Inferior parietal cortex (tissue), 1 donor: ENCODE data around the gene TMEM247.
"Not testable (repeated sequence)": the region's sequence is repeated elsewhere in the genome, so short reads cannot be mapped to it uniquely, and the experiment has no call there.

Experiments used
- DNase-seq: peaks from one replicate; pipeline ENCODE4 v3.0.0-alpha.2; 2016; ENCODE audit errors: extremely low spot score

TMEM247 gene

DNA sequence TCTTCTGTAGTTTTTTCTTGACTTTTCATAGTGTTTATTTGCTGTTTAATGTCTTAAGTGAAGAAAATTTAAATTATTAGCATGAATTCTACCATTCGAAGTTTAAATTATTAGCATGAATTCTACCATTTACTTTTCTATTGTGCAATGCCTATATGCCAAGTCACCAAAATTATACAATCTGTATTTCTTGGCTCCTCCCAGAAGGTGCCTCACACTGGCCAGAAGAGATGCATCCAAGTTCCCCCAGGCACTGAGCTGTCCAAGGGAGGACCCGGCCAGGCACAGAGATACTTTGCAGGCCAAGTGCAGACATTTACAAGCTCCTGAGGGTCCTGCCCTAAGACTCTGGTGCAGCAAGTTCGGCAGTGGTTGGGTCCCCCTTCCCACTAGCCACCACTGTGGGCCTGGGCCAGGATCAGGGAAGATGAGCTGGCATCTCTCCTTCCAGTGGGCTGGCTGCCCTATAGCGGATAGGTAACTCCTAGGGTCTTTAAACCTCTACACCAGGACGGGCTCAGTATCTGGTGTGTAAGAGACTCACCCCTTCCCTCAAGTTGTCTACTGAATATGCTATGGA is 31.3 kb downstream of the TMEM247 start:
- no peak for DNase-seq

DNA sequence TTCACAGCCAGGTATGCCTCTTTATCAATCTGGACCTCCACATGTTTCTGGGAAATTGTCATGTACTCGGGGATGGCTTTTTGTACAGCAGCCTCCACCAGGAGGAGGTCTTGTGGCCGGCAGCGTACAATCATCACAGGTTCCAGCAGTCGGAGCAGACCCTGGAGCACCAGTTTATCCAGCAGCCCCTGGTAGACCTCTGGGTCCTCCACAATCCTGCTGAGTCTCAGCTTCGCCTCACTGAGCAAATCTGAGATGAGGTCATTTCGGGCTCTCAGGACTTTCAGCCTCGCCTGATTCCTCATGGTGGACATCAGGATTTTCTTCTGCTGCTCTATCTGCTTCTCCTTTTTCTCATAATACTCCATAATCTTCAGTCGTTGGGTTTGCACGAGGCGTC is 32.8 kb downstream of the TMEM247 start:
- no peak for DNase-seq

DNA sequence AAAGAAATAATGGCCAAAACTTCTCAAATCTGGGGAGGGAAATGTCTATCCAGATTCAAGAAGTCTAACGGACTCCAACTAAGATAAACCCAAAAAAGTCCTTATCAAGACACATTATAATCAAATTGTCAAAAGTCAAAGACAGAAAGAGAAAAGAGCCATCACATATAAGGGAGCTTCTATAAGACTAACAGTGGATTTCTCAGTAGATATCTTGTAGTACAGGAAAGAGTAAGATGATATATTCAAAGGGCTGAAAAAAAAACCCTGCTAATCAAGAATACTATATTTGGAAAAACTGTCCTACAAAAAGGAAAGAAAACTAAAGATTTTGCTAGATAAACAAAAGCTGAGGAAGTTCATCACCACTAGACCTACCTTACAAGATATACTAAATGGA is 35.4 kb downstream of the TMEM247 start:
- no peak for DNase-seq

DNA sequence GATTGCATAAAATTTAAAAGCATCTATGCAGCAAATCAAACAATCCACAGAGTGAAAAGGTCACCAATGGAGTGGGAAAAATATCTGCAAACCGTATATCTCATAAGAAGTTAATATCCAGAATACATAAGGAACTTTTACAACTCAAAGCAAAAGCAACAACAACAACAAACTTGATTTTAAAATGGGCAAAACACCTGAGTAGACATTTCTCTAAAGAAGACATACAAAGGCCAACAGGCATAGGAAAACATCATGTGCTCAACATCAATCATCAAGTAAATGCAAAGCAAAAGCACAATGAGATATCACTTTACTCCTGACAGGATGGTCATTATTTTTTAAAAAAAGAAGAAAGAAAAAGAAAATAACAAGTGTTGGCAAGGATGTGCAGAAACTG is 38.1 kb downstream of the TMEM247 start:
- DNase-seq, result no peak

DNA sequence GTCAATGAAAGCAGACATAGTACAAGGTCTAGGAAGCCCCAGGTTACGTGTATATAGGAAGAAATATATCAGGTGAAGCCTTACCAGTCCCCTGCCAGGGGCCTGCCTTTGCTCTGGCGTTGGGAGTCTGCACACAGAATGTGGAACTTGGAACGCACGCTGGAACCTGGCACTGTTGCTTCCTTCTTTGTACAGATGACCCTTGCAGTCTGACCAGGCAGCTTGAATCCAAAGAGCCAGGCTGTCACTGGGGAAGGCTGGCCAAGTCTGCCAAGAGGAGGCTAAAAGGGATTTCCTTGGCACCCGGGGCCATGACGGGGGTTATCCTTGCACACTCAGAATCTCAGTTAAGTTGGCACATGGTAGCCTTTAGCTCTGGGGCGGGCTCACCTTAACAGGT is 39.5 kb downstream of the TMEM247 start:
- DNase-seq, result no peak

DNA sequence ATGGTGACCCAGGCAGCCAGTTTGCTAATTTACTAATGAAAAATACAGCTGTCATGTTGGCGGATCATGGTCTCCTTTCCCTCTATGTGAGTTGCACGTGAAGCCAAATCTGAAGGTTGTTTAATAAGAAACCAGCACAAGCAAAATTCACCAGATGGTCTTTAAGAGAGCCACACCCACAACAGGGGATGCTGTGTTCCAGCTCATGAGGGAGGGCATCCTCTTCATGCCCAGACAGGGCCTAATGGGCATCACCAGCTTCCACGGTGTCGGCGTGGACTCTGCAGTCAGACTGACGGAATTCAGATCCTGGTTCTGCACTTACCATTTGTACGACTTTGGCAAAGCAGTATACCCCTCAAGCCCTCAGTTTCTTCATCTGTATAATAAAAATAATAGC is 39.9 kb downstream of the TMEM247 start:
- DNase-seq, result no peak

DNA sequence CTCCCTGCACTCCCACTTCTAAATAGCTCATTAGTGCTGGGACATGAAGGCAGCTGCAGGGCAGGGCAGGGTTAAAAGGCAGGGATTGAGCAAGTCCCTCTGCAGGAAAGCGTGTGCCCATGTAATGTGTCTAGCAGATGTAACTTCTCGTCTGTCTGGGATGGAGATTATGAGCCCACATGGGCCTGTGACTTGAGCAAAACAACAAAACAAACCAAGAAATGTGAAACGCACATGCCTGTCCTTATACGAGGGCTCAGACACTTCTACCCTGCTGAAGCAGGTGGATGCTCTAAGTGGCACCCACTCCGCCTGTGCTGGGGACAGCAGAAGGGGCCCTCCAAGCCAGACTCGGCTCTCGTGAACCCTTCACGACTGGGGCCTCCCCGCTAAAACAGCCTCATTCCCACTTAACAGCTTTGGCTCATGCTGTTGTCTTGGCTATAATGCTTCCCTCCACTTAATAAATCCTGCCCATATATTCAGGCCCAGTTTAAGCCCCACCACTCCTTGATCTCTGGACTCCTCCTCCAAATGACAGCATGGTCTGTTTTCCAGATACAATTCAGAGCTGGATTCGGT is 40.9 kb downstream of the TMEM247 start:
- no peak for DNase-seq

DNA sequence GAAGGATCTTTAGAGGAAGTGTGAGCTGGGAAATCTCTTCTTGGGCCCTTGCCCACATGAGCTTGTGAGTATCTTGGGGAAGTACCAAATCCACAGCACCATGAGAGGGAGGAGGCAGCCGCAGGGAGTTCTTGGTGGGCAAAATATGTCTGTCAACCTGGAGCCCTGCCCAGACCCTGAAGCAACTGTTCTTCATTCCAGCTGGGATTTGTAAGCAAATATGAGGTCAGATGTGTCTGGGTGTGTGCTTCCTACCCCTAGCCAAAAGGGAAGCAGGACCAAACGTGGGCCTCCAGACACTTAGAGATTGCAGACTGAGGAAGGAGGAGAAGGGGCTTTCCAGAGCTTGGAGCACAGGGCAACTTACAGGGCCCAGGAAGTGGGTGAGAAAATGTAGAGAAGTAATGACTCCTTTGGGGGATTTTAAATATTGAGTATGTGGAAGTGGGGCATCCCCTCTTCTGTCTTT is 41.9 kb downstream of the TMEM247 start:
- no peak for DNase-seq

DNA sequence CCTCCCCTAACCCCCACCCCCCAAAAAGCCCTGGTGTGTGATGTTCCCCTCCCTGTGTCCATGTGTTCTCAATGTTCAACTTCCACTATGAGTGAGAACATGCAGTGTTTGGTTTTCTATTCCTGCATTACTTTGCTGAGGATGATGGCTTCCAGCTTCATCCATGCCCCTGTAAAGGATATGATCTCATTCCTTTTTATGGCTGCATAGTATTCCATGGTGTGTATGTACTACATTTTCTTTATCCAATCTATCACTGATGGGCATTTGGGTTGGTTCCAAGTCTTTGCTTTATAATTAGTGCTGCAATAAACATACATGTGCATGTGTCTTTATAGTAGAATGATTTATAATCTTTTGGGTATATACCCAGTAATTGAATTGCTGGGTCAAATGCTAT is 43.0 kb downstream of the TMEM247 start:
- DNase-seq, result not testable (repeated sequence)

DNA sequence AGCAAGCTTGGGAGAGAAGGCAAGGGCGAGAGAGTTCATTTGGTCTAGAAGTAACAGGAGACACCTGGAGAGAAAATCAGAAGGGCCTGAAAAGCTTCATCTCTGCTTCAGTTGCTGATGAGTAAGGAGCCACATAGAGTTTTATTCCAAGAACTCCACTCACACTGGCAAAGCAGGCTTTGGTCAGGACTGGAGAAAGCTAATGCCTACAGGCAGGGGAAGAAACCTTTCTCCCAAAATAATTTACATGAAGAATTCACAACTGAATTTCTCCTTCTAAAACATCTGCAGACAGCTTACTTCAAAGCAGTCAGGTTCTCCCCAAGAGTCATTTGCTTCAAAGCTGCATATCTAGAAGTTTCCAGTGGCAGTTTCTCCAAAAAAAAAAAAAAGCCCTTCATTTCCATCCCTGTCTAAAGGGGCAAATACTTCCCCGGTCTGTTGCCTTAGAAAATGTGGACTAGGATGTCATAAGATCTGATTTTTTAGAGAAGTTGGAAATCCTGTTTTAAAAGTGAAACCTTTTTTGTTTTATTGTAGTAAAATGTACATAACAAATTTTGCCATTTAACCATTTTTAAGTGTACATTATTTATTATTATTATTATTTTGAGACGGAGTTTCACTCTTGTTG is 46.3 kb downstream of the TMEM247 start:
- no peak for DNase-seq

DNA sequence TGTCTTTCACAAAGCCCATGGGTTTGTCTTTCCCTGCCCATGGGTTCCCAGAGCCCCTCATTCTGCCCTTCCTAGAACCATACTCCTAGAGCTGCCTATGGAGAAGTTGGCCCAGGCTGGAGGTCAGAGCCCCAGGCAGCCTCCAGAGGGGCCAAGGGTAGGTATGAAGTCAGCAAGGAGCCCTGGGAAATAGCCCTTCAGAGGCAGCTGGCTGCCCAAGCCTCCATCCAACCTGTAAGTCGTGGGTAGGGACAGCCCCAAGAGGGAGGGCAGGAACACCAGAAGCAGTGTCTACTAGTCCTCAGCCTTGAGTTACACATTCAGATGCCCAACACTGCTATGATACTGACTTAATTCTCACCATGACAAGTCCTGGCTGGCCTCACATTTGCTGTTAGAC is 49.5 kb downstream of the TMEM247 start:
- DNase-seq, result no peak

DNA sequence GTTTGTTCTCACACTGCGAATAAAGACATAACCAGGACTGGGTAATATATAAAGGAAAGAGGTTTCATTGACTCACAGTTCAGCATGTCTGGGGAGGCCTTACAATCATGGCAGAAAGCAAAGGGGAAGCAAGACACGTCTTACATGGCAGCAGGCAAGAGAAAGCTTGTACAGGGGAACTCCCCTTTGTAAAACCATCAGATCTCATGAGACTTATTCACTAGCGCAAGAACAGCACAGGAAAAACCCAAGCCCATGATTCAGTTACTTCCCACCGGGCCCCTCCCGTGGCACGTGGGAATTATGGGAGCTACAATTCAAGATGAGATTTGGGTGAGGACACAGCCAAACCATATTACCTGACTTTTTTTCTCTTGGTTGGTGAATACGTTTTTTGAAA is 51.3 kb downstream of the TMEM247 start:
- DNase-seq, result no peak

DNA sequence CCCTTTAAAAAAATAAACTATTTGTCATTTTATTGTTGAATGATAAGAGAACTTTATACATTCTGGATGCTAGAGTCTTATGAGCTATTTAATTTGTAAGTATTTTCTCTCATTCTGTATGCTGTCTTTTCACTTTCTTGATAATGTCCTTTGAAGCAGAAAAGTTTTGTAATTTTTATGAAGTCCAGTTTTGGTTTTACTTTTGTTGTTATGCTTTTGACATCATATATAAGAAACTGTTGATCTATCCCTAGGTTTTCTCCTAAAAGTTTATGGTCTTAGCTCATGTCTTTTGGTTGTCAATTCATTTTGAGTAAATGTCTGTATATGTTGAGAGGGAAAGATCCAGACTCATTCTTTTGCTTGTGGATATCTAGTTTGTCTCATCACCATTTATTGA is 52.5 kb downstream of the TMEM247 start:
- DNase-seq, result no peak
